ENCODE results near the gene DLG4.

DLG4 gene

DNA sequence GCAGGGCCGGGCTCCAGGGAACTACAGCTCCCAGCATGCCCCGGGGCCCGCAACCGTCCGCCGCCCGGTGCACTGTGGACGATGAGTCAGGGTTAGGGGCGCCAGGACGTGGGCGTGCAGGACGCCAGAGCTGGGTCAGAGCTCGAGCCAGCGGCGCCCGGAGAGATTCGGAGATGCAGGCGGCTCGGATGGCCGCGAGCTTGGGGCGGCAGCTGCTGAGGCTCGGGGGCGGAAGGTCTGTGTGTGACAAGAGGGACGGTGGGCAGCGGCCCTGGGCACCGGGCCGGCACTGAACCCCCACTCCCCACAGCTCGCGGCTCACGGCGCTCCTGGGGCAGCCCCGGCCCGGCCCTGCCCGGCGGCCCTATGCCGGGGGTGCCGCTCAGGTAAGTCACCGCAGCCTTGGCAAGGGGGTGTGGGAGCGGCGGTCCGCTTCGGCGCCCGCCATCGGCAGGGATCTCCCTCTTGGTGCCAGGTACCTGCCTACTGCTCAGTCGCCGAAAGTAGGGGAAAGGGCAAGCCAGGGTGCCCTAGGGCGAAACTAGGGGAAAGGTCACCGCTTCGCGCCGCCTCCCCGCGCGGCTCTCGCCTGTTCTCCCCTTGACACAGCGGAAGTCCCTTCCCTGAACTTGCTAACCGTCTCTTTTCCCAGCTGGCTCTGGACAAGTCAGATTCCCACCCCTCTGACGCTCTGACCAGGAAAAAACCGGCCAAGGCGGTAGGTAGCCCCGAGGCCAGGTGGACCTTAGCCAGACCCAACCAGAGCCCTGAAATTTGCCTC, at the start of gene DLG4, which contains the start of gene ACADVL:
Gene DLG4, minus strand, starts transcription at position 25 of the 781 bp plus-strand sequence.
Gene ACADVL, plus strand, starts transcription at position 127 of the 781 bp plus-strand sequence. Its CDS starts 47 bp downstream, at position 174.
- DNase-seq (ENCODE audit: low spot score) (peak; percentile 83), FAIRE-seq (no peak)

DNA sequence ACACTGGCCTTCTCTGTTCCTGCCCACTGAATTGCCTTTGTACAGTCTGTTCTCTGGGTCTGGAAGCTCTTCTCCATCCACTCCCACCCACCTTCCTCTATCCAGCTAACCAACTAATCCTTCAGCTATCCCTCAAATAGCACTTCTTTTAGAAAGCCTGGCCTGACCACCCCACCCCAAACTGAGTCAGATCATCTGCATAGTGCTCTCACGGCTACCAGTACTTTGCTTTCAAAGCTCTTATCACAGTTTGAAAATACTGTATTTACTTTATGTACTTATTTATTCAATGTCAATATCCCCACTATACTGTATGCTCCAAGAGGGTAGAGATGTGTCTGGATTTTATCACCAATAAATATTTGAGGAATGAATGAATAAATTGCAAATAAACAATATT, 47.1 kb upstream of the DLG4 start:
- FAIRE-seq, result no peak
- DNase-seq (ENCODE audit: low spot score), result no peak

DNA sequence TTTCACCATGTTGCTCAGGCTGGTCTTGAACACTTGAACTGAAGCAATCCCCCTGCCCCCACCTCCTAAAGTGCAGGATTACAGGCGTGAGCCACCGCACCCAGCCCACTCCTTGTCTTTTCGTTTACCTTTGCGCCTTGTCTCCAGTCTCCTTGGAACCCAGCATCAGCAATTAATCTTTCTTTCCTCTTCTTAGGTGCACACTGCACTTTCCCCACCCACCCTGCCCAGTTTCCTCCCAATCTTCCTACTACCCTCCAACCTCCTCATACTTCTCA, 44.1 kb upstream of the DLG4 start:
- FAIRE-seq, result no peak

DNA sequence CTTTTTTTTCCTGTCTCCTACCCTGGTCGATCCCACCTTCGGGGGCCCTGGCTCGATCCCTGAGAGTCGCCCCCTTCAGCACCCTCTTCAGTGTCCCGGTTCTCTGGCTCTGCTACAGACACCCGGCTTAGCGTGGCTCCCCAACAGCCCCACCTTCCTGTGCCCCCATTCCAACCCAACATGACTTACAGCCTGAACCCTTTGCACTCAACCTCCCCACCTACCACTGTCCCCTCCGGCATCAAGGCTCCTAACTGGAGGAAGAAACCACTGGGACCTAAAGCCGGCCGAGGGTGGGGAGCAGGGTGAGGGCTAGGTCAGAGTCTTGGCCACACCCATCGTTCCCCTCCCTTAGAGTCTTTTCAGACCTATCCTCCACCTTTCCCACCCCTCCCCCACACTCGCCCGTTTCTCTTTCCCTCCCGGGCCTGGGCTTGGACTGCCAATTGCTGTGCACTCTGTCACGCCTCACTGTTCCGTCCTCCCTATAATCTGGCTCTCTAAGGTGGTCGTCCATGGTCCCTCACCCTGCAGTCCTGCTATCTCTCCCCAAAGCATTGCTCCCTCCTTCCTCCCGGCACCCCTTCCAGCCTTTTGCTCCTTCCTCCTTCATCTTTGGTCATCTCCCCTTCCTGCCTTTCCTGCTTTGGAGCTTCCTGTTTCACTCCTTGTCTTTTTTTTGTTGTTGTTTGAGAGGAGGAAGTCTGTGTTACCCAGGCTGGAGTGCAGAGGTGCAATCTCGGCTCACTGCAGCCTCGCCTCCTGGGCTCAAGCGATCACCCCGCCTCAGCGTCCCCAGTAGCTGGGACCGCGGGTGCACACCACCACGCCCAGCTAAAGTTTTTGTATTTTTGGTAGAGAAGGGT, 43.5 kb upstream of the DLG4 start:
- FAIRE-seq (no peak), DNase-seq (ENCODE audit: low spot score) (no peak)

More for the DNA sequence above, 44.1 kb upstream of the DLG4 start:
- DNase-seq (ENCODE audit: low spot score), result no peak

DNA sequence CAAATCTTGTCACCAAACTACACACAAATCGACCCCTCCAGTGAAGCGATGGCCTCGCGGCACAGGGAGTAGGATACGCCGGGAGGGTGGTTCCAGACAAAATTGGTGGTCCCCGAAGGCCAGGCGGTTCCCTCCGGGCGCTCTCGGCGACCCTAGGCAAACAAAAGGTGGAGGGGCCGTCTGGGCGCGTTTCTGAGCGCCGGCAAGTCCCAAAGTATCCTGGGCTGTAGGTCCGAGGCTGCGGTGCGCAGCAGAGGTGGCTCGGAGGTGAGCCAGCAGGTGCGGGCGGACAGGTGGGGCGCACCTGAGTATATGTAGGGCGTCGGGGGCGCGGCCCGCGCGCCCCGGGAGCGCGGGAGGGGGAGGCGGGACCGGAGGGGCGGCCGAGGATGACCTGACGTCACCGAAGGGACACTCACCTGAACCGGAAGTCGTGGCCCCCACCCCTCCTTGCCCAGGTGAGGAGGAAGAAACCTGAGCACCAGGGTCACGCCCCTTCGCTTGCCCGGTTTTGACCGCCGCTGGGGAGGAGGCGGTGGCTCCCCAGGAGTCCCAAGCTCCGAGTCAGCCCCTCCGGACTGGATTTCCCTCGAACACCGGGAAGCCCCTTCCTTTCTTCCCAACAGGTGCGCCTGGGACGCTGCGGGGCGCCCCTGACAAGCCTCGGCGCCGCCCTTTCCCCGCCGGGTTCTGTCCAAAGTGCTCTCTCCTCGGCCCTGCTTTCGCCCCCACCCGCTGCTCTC, 42.7 kb upstream of the DLG4 start, which contains the start of gene CLDN7:
Gene CLDN7, minus strand, starts transcription at position 287 of the 743 bp plus-strand sequence. CDS start 435 bp downstream, outside the sequence.
- FAIRE-seq (no peak), DNase-seq (ENCODE audit: low spot score) (no peak)

DNA sequence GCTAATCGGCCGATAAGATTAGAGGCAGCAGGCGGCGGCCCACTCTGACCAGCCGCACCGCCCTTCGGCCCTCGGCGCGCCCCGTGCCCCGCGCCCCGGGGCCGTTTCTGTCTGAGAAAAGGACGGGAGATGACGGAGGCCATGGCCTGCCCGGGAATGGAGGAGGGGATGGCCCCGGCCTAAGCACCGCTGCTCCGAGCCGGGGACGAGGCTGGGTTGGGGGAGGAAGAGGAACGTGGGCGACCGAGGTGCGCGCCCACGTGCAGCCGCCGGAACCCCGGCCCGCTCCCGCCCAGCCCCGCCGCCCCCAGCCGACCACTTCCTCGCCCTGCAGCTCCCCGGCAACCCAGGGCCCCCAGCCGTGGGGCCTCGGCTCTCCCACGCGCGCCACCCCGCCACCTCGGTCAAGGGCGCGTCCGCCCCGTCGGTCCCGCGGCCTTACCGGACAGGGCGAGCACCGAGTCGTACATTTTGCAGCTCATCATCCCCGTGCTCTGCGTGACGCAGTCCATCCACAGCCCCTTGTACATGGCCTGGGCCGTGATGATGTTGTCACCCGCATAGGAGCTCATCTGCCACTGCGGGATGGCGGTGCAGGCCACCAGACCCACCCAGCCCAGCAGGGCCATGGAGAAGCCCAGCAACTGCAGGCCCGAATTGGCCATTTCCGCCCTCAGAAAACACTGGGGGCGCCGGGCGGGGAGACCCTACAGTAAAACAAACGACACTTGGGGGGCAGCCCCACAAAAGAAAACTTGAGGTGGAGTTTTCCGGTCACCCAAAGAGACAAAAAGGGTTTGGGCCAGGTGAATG, 41.9 kb upstream of the DLG4 start:
- FAIRE-seq, result no peak
- no peak for DNase-seq (ENCODE audit: low spot score)

DNA sequence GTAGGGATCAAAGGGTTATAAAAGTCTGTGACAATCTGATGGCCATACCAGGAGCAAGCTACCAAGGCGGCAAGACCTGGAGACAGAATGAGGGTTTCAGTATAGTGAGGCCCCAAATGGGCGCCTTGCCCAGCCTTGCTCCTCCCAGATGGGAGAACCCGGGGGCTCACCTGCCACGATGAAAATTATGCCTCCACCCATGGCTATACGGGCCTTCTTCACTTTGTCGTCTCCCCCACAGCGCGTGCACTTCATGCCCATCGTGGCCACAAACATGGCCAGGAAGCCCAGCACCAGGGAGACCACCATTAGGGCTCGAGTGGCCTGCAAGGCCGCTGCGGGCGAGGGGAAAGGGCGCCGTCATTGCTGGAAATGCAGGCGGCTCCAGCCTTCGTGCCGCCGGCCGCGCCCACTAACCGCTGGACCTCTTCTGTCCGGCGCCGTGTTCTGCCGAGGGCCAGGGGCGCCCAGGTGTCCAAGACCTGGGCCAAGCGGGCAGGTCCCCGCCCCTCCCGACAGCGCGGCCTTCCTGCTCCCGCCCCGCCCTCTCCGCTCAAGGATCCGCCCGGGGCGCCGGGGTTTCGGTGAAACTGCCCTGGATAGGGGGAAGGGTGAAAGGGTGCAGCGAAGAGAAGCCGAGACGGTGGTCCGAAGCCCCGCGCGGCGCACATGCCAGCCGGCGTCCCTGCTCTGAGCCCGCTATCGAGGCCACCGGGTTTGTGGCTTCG, 41.2 kb upstream of the DLG4 start:
- FAIRE-seq, result no peak
- no peak for DNase-seq (ENCODE audit: low spot score)

DNA sequence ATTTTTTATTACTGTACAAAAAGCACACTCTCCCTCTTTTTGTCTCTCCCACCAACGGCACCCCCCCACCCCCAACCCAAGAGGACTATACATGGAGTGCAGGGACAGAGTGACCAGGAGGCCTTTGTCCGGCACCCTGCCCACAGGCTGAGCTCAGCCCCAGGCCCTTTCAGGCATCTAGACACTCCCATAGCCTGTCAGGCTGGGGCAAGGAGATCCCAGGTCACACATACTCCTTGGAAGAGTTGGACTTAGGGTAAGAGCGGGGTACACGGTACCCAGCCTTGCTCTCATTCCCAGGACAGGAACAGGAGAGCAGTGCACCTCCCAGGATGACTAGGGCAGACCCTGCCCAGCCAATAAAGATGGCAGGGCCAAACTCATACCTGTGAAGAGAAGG, 40.5 kb upstream of the DLG4 start:
- FAIRE-seq (no peak), DNase-seq (ENCODE audit: low spot score) (no peak)

DNA sequence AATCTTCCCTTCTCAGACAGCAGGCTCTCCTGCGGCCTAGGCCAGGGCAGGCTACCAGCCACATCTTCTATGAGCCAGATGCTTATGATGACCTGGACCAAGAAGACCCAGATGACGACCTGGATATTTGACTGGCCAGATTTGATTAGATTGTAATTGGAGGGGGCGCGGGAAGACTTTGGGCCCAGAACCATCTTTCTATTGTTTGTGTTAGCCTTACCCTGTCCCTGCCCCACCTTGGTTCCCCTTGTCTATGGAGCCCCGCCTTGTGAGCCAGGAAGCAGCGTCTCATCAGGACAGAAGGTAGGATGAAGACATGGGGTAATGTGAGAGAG, 39.9 kb upstream of the DLG4 start:
- no peak for FAIRE-seq
- DNase-seq (ENCODE audit: low spot score), result no peak

DNA sequence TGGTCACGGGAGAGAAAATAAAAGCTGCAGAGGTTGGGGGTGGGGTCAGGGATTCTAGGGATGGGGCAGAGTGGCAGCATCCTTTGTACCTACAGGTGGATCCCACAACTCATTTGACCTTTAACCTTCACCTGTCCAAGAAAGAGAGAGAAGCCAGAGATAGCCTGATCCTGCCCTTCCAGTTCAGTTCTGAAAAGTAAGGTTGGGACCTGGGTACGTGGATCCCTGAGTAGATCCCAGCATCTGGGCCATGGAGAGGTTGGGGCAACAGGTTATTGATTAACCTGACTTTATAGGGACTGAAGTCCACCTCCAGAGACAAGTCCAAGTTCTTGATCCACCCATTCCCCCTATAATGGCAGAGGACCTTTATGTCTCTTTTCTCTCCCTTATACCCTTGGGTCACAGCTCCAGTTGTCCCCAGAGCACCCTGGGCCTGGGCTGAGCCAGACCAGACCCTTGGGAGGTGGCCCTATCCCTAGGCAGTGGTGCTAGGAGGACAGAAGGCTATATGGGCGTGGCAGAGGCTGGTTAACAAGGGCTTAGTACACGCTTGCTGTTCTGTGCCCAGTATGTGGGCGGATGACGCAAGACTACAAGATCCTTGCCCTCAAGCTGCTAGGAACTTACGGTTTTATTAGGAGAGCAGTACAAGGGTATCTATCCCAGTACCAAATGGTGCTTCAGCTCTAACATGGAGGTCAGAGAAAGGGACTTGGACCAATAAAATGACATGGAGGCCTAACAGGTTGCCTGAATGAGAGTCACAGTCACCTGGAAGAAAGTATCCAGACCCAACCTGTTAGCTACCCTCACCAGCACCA, 39.3 kb upstream of the DLG4 start:
- DNase-seq (ENCODE audit: low spot score) (no peak), FAIRE-seq (no peak)

DNA sequence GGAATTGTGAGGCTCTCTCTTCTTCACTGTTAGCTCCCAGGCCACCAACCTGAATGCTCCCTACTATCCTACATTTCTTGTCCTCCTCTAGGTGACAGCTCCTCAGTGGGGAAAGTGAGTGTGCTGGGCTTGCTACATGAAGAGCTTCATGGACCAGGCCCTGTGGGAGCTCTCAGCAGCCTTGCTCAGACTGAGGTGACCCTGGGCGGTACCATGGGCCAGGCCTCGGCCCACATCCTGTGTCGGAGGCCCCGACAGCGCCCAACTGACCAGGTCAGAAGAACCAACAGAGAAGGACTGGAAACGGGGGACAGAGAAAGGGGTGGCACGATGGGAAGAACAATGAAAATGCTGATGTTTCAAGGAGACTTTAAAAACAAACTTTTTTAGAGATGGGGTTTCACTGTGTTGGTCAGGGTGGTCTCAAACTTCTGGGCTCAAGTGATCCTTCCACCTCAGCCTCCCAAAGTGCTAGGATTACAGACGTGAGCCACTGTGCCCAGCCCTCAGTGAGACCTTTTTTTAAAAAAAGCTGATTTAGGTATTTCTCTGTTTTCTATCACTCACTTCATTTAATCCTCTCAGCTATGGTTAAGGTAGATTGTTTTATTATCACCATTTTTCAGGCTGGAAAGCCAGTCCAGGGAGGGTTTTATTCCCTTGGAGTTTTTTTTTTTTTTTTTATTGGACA, 37.3 kb upstream of the DLG4 start:
- no peak for DNase-seq (ENCODE audit: low spot score)
- no peak for FAIRE-seq

DNA sequence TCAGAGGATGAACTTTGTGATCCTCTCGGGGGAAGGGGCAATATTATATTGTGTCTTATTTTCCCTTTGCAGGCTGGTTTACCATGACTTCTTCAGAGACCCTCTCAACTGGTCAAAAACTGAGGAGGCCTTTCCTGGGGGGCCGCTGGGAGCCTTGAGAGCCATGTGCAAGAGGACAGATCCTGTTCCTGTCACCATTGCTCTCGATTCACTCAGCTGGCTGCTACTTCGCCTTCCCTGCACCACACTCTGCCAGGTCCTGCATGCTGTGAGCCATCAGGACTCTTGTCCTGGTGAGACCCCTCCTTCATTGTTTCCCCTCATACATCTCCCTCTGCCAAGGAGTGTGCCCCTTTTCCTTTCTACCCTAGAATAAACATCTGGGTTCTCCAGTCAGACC, 34.9 kb upstream of the DLG4 start:
- FAIRE-seq, result no peak
- DNase-seq (ENCODE audit: low spot score), result no peak

DNA sequence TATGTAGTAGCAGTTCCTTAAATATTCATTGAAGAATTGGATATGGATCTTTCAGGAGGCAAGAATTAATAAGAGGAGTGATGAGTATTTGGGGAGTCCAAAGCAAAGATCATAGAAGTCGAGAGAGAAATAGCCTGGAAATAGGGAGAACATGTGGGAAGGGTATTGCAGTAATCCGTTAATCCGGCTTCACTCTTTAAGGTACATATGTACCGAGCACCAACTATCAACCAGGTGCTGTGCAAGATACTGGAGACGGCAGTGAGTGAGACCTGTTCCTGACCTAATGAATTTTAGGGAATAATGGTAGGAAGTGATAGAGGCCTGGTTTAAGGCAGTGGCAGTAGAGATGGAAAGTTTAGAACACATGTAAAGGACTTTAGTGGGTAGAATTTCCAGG, 33.4 kb upstream of the DLG4 start:
- no peak for FAIRE-seq
- no peak for DNase-seq (ENCODE audit: low spot score)

DNA sequence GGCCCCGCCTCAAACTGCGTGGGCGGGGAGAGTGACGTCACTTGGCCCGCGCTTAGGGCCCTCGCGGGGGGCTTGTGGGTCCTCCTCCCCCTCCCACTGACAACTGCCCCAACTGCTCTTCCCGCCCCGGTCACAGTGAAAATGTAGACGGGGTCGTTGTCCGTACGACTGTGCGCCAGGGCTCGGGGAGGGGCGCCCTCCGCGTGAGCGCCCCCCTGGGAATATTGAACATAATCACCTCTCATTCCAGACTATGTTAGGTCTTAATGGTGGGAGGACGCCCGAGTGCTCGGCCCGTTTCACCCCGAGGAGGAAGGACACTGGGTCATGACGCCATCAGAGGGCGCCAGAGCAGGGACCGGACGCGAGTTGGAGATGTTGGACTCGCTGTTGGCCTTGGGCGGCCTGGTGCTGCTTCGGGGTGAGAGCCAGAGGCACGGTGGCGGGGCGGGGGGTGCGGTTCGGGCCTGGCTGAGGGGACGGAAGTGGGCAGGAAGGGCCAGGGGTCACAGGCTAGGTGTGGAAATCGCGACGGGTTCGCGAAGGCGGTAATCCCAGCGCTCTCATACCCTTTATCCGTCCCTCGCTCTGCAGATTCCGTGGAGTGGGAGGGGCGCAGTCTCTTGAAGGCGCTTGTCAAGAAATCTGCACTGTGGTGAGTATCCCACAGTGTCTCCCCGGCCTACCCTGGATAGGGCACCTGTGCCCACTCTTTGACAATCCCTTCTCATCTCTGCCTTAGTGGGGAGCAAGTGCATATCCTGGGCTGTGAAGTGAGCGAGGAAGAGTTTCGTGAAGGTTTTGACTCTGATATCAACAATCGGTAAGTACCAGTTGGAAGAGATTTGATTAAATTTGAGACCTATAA, 32.8 kb upstream of the DLG4 start, which contains the start of gene ELP5:
Gene ELP5, plus strand, starts transcription at position 40 of the 868 bp plus-strand sequence. Its CDS starts 336 bp downstream, at position 376.
- DNase-seq (ENCODE audit: low spot score) (peak; percentile 84), FAIRE-seq (peak; percentile 13)

DNA sequence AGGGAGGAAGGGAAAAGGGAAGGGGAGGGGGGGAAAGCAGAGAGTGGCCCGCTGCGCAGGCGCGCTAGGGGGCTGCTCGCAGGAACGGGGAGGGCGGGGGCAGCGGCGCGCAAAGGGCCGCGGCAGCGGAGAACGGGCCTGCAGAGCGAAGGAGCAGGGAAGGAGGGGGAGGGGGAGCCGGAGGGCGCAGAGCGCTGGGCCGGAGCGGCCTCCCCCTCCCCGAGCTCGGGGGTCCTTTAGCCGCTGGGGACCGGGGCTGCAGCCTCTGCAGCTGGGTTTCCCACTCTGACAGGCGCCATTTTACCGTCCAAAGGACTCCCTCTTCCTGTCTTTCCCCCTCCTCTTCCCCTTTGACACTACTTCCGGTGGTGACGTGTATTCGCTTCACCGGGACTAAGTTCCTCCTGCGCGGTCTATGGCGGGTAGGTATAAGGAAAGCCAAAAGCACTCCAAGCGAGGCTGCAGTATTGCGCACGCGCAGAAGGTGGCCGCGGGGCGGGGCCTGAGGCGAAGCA, 32.1 kb upstream of the DLG4 start, which contains the start of gene CTDNEP1:
Gene CTDNEP1, minus strand, starts transcription at position 74 of the 515 bp plus-strand sequence. CDS start 438 bp downstream, outside the sequence.
- DNase-seq (ENCODE audit: low spot score), result peak; percentile 92
- peak; percentile 81 for FAIRE-seq

DNA sequence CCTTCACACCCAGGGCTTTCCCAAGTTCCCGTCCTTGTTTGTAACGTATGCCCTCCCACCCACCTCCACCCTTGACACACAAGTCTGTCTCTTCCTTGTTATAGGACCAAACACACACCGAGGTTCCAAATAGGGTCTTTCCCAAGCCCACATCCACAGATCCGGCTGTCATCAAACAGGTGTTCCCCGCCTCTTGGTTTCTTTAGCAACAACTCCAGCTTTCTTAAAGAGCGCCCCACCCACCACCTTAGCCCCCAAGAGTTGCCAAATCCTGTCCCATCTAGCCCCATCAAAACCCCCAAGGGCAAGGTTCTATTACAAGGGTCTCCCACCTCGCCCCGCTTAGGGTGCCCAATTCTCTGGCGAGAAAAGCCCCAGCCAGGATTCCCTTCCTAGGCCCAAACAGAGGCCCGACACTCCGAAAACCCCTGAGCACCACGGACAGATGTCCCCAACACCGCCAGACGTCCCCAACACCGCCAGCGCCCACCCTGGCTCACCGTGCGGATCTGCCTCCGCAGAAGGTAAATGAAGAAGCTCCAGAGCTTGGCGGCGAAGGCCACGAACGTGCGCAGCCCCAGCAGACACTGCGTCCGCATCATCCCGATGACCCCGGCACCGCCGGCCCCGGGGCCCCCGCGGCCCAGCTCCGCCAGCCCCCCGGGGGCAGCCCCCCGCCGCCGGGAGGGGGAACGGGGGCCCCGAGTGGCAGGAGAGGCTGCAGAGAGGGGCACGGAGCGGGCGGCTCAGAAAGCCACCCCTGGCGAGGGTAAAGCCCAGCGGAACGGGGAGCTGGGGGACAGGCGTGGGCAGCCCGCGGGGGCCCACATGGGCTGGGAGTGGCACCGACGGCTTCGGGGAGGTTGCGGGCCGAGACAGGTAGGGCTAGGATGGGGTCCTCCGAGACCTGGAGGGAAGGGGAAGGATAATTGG, 31.3 kb upstream of the DLG4 start:
- no peak for DNase-seq (ENCODE audit: low spot score)
- FAIRE-seq, result no peak
